H9 (cell line): ENCODE results near the gene EML5. TPM values are rescaled to one million over a fixed set of nuclear protein-coding genes. Genes with fewer than 3 reads are reported as not detected.

Source experiments
- DNase-seq: peaks from one replicate; pipeline ENCODE4 v3.0.0-alpha.2; 2017
- H2AFZ ChIP-seq: one replicate; pipeline ENCODE4 v1.6.1; 2013; ENCODE audit warnings: mild to moderate bottlenecking, low read length, control low read depth, moderate library complexity
- H2AK5ac ChIP-seq: 2 replicates; pipeline ENCODE4 v1.6.1; 2013; ENCODE audit warnings: low read length, control low read depth, mixed read lengths; ENCODE audit not compliant: insufficient read length
- H2BK120ac ChIP-seq: one replicate; pipeline ENCODE4 v1.6.1; 2013; ENCODE audit warnings: low read depth, mild to moderate bottlenecking, low read length, control low read depth, inconsistent platforms; ENCODE audit not compliant: poor library complexity, severe bottlenecking
- H2BK12ac ChIP-seq: 2 replicates; pipeline ENCODE4 v1.6.1; 2013; ENCODE audit warnings: low read length, control low read depth, mixed read lengths, low read depth; ENCODE audit not compliant: insufficient read length
- H2BK15ac ChIP-seq: 2 replicates; pipeline ENCODE4 v1.6.1; 2013; ENCODE audit warnings: low read depth, low read length, control low read depth
- H2BK20ac ChIP-seq: one replicate; pipeline ENCODE4 v1.6.1; 2013; ENCODE audit warnings: low read depth, mild to moderate bottlenecking, low read length, control low read depth, inconsistent platforms; ENCODE audit not compliant: poor library complexity, severe bottlenecking
- H2BK5ac ChIP-seq: 2 replicates; pipeline ENCODE4 v1.6.1; 2013; ENCODE audit warnings: low read length, control low read depth, mixed read lengths; ENCODE audit not compliant: insufficient read length
- H3K14ac ChIP-seq: 2 replicates; pipeline ENCODE4 v1.6.1; 2013; ENCODE audit warnings: low read length, control low read depth; ENCODE audit not compliant: insufficient read depth
- H3K18ac ChIP-seq: 2 replicates; pipeline ENCODE4 v1.6.1; 2013; ENCODE audit warnings: low read depth, mild to moderate bottlenecking, mixed read lengths, low read length, control low read depth; ENCODE audit not compliant: insufficient read length
- H3K23ac ChIP-seq: 2 replicates; pipeline ENCODE4 v1.6.1; 2013; ENCODE audit warnings: low read length, control low read depth, mixed read lengths, low read depth; ENCODE audit not compliant: insufficient read length
- H3K23me2 ChIP-seq: 2 replicates; pipeline ENCODE4 v1.6.1; 2013; ENCODE audit warnings: low read depth, mild to moderate bottlenecking, mixed read lengths, low read length, control low read depth; ENCODE audit not compliant: insufficient read length, poor library complexity, severe bottlenecking
- H3K27ac ChIP-seq: 2 replicates; pipeline ENCODE4 v1.5.1; 2013; ENCODE audit warnings: low read length, control low read depth, mixed read lengths, low read depth; ENCODE audit not compliant: insufficient read length
- H3K27me3 ChIP-seq: 2 replicates; pipeline ENCODE4 v1.6.1; 2013; ENCODE audit warnings: low read length, control low read depth, inconsistent platforms; ENCODE audit not compliant: insufficient read depth
- H3K4ac ChIP-seq: 2 replicates; pipeline ENCODE4 v1.6.1; 2013; ENCODE audit warnings: low read depth, mild to moderate bottlenecking, control low read depth, inconsistent platforms, low read length, moderate library complexity
- H3K4me1 ChIP-seq: 2 replicates; pipeline ENCODE4 v1.6.1; 2013; ENCODE audit warnings: low read length, control low read depth, inconsistent platforms; ENCODE audit not compliant: insufficient read depth
- H3K4me2 ChIP-seq: 2 replicates; pipeline ENCODE4 v1.6.1; 2013; ENCODE audit warnings: low read length, control low read depth, mixed read lengths; ENCODE audit not compliant: insufficient read length, insufficient read depth
- H3K56ac ChIP-seq: 2 replicates; pipeline ENCODE4 v1.6.1; 2013; ENCODE audit warnings: low read depth, mild to moderate bottlenecking, mixed read lengths, low read length, control low read depth; ENCODE audit not compliant: insufficient read length
- H3K79me1 ChIP-seq: 2 replicates; pipeline ENCODE4 v1.6.1; 2013; ENCODE audit warnings: low read depth, mild to moderate bottlenecking, moderate library complexity, low read length, control low read depth, inconsistent platforms; ENCODE audit not compliant: insufficient read depth, poor library complexity, severe bottlenecking
- H3K79me2 ChIP-seq: 2 replicates; pipeline ENCODE4 v1.6.1; 2013; ENCODE audit warnings: low read length, control low read depth, inconsistent platforms; ENCODE audit not compliant: insufficient read depth
- H3K9ac ChIP-seq: 2 replicates; pipeline ENCODE4 v1.6.1; 2013; ENCODE audit warnings: low read length, control low read depth, mixed read lengths; ENCODE audit not compliant: insufficient read length; ENCODE audit errors: extremely low read depth
- H3K9me3 ChIP-seq: one replicate; pipeline ENCODE4 v1.6.1; 2013; ENCODE audit warnings: low read depth, low read length, inconsistent platforms; ENCODE audit not compliant: control insufficient read depth
- H3T11ph ChIP-seq: one replicate; pipeline ENCODE4 v1.6.1; 2013; ENCODE audit warnings: mild to moderate bottlenecking, low read length, control low read depth, inconsistent platforms
- H4K20me1 ChIP-seq: one replicate; pipeline ENCODE4 v1.6.1; 2013; ENCODE audit not compliant: control insufficient read depth, insufficient read length, insufficient read depth
- H4K5ac ChIP-seq: 2 replicates; pipeline ENCODE4 v1.6.1; 2013; ENCODE audit warnings: low read depth, mild to moderate bottlenecking, mixed read lengths, low read length, control low read depth; ENCODE audit not compliant: insufficient read length
- H4K8ac ChIP-seq: replicated peaks from 2 replicates; pipeline ENCODE4 v1.6.1; 2013; ENCODE audit warnings: low read length, control low read depth, mixed read lengths, low read depth; ENCODE audit not compliant: insufficient read length
- H4K91ac ChIP-seq: 2 replicates; pipeline ENCODE4 v1.6.1; 2013; ENCODE audit warnings: low read depth, mild to moderate bottlenecking, moderate library complexity, mixed read lengths, low read length, control low read depth; ENCODE audit not compliant: insufficient read length
- H3K27ac Mint-ChIP-seq, 3 experiments: 2 replicates in 2 of 3; 3 replicates in 1 of 3; pipeline ENCODE4 v1.8.0; 2020 to 2021; ENCODE audit warnings: mixed read lengths in 3 of 3, mild to moderate bottlenecking in 1 of 3, moderate library complexity in 1 of 3
- H3K27me3 Mint-ChIP-seq: 2 replicates; pipeline ENCODE4 v1.8.0; 2021; ENCODE audit warnings: low read depth, mild to moderate bottlenecking, moderate library complexity, mixed read lengths
- H3K36me3 Mint-ChIP-seq, 3 experiments: 2 replicates in 2 of 3; 3 replicates in 1 of 3; pipeline ENCODE4 v1.8.0; 2020 to 2021; ENCODE audit warnings: low read depth in 3 of 3, mixed read lengths in 3 of 3; ENCODE audit not compliant: insufficient read depth in 1 of 3
- H3K4me1 Mint-ChIP-seq, 2 experiments: 2 replicates each; pipeline ENCODE4 v1.8.0; 2020; ENCODE audit warnings: mixed read lengths in 2 of 2
- H3K4me3 Mint-ChIP-seq, 2 experiments: 2 replicates in 1 of 2; 3 replicates in 1 of 2; pipeline ENCODE4 v1.8.0; 2020 to 2021; ENCODE audit warnings: mild to moderate bottlenecking in 2 of 2, mixed read lengths in 2 of 2, moderate library complexity in 1 of 2
- H3K9me3 Mint-ChIP-seq, 2 experiments: 2 replicates in 1 of 2; 3 replicates in 1 of 2; pipeline ENCODE4 v1.8.0; 2020; ENCODE audit warnings: mild to moderate bottlenecking in 2 of 2, mixed read lengths in 2 of 2, moderate library complexity in 1 of 2
- WGBS: extraction: QIAGEN DNeasy Blood & Tissue Kit; methylation state at CpG from one replicate; pipeline ENCODE4 v1.1.7; 2013; ENCODE audit warnings: missing lambda C conversion rate, low lambda C conversion rate, mixed read lengths; ENCODE audit not compliant: insufficient read length; ENCODE audit errors: extremely low coverage; 5-methylcytosine and 5-hydroxymethylcytosine counted together
- total RNA-seq: library from RNA; stranded (reverse); gene quantifications from 2 replicates; pipeline ENCODE4 v1.2.1, GENCODE V29; 2021
- TF ChIP-seq, protein P1 (sequence below): fragments of 200-600 bp; sonication (generic); conservative IDR thresholded peaks from 3 replicates; pipeline ENCODE4 v1.8.0; 2021; ENCODE audit warnings: antibody characterized with exemption, mild to moderate bottlenecking

The EML5 gene
- total RNA-seq, 1 experiment from 2014 or later: 0.81 TPM

DNA sequence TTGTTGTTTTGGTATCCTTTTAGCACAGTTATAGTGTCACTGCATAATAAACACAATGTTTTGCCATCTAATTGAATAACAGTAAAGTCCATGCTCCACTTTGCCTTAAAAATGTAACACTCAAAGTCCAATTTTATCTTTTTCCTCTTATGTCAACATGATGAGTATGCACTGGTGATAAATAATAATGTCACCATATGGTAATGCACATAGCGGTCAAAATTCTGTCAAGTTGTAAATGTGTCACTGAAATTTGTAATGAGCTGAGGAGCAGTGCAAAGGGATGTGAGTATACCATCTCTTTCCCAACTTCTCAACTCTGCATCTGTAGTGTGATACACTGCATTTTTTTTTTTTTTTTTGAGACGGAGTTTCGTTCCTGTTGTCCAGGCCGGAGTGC lies 65.7 kb downstream of the EML5 start:
- no peak overlapping the region for H3T11ph ChIP-seq
- no peak overlapping the region for H3K4me3 Mint-ChIP-seq
- H3K9me3 ChIP-seq: no peaks in the 10 kb centered on the region
- no peaks in the 10 kb centered on the region for H3K4me1 ChIP-seq
- H3K9me3 Mint-ChIP-seq: no peaks in the 10 kb centered on the region
- H2BK15ac ChIP-seq: no peak overlapping the region
- H2AFZ ChIP-seq: no peak overlapping the region
- no peaks in the 10 kb centered on the region for H3K4me1 Mint-ChIP-seq
- H2AK5ac ChIP-seq: no peak overlapping the region
- no peak overlapping the region for H3K4ac ChIP-seq
- H2BK12ac ChIP-seq: no peak overlapping the region
- H4K8ac ChIP-seq: no peak overlapping the region
- no peak overlapping the region for H4K91ac ChIP-seq
- no CpG with 5 or more reads among the region's 4 CpGs for WGBS
- H3K27me3 ChIP-seq: no peaks in the 10 kb centered on the region
- no peaks in the 10 kb centered on the region for H3K36me3 Mint-ChIP-seq
- H2BK120ac ChIP-seq: no peak overlapping the region
- no peak for DNase-seq
- H3K79me1 ChIP-seq: no peaks in the 10 kb centered on the region
- TF ChIP-seq, protein P1, sequence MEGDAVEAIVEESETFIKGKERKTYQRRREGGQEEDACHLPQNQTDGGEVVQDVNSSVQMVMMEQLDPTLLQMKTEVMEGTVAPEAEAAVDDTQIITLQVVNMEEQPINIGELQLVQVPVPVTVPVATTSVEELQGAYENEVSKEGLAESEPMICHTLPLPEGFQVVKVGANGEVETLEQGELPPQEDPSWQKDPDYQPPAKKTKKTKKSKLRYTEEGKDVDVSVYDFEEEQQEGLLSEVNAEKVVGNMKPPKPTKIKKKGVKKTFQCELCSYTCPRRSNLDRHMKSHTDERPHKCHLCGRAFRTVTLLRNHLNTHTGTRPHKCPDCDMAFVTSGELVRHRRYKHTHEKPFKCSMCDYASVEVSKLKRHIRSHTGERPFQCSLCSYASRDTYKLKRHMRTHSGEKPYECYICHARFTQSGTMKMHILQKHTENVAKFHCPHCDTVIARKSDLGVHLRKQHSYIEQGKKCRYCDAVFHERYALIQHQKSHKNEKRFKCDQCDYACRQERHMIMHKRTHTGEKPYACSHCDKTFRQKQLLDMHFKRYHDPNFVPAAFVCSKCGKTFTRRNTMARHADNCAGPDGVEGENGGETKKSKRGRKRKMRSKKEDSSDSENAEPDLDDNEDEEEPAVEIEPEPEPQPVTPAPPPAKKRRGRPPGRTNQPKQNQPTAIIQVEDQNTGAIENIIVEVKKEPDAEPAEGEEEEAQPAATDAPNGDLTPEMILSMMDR: no peak
- H3K14ac ChIP-seq: no peak overlapping the region
- no peaks in the 10 kb centered on the region for H3K79me2 ChIP-seq
- no peaks in the 10 kb centered on the region for H4K20me1 ChIP-seq
- no peak overlapping the region for H3K27ac ChIP-seq
- H3K18ac ChIP-seq: no peak overlapping the region
- H2BK20ac ChIP-seq: no peak overlapping the region
- H2BK5ac ChIP-seq: no peak overlapping the region
- H3K4me2 ChIP-seq: no peak overlapping the region
- no peak overlapping the region for H3K23ac ChIP-seq
- no peak overlapping the region for H4K5ac ChIP-seq
- H3K23me2 ChIP-seq: no peaks in the 10 kb centered on the region
- no peaks in the 10 kb centered on the region for H3K27me3 Mint-ChIP-seq
- H3K9ac ChIP-seq: no peak overlapping the region
- no peak overlapping the region for H3K56ac ChIP-seq
- no peak overlapping the region for H3K27ac Mint-ChIP-seq
